Hair follicle dermal papilla cell (primary cell): ENCODE data around the gene ATAT1. TPM values are rescaled to one million over a fixed set of nuclear protein-coding genes. Genes with fewer than 3 reads are reported as not detected.

Experiments
- small RNA-seq: library from RNA; depleted of rRNA; stranded (forward); fragments of <200 nt; gene quantifications from one replicate; pipeline ENCODE3, GENCODE V24; 2012
- total RNA-seq: library from RNA; depleted of rRNA; stranded (reverse); fragments of >200 nt; gene quantifications from 2 replicates; pipeline ENCODE4 v1.2.3, GENCODE V29; 2012

The ATAT1 gene
- 3.2 and 5.1 TPM in 2 replicates for total RNA-seq

GRCh38 chr6:30626484-30627366, at the start of gene ATAT1:
TSS of gene ATAT1 (plus strand) at chr6:30626874.

DNA sequence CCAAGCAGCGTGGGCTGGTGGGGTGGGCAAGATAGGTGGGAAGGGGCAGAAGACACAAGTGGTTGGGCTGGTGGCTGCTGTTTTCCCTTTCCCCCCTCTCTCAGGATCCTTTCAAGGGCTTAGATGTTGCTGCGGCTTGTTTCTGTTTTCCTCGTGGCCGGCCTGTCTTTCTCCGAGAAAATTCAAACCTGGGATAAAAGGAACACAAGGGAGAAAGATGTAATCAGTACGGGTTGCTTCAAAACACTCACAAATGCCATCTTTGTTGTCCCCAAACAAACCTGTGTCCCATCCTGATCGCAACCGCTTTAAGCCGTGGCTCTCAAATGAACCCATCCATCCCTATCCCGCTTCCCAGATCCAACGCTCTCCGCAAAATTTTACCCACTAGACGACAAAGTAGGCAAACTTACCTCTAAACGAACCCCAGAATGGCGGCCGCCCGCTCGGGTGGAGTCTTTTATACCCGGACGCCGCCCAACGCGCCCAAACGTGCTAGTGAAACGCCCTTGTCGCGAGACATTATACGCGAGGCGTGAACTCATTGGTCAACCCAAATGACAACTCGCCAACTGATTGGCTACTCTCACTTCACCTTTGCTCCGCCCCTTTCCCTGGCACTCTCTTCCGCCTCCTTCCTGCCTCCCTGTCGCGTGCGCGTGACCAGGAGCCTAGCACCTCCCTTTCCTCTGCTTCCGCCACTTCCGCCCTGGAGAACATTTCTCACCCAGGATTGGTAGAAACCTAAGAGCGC, 9.7 kb upstream of the ATAT1 start, which contains the start of gene PPP1R10:
TSS of gene PPP1R10 (minus strand) at position 433 of the 754 bp plus-strand sequence. CDS start 7,299 bp downstream, outside the sequence.

GRCh38 chr6:30617565-30618269, 9.0 kb upstream of the ATAT1 start, which contains the start of gene MRPS18B:
TSS of gene MRPS18B (plus strand) at chr6:30617840. CDS start at chr6:30617866, 26 bp downstream.

DNA sequence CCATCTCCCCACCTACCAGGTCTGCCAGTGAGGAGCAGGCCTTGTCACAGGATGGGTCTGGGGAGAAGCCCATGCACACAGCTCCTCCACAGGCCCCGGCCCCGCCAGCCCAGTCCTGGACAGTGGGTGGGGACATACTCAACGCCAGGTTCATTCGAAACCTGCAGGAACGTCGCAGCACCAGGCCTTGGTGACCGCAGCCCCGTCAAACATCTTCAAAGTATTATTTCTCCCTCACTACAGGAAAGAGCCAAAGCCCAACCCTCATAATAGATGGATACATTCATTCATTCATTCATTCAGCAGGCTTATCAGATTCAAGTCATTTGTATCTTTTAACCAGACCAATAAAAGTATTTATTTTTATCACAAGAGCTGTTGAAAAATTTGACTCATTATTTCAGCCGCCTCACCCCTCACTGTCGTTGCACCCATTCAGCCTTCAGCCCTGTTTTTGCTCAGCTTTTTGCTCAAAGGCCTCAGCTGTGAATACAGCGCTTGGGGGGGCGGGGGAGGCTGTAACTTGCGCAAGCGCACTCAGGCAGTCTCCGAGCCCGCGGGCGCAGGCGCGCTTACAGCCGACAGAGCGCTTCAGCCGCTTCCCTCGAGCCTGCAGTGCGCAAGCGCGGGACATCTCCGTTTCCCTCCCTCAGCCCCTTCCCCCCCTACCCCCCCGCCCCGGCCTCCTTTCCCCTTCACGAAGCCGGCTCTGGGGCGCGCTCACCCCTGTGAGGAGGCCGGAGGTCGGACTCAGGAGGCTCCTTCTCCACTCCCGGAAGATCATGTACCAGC, 20.0 kb downstream of the ATAT1 start, which contains the start of gene C6orf136:
TSS of gene C6orf136 (plus strand) at position 684 of the 792 bp plus-strand sequence. CDS start at position 783, 99 bp downstream.

GRCh38 chr6:30672445-30673253, 46.0 kb downstream of the ATAT1 start, which contains the start of gene DHX16:
TSS of gene DHX16 (minus strand) at chr6:30673006. CDS start at chr6:30672841, 165 bp downstream.

GRCh38 chr6:30686009-30686907, 59.6 kb downstream of the ATAT1 start, which contains the start of gene PPP1R18:
TSS of gene PPP1R18 (minus strand) at chr6:30686645. CDS start at chr6:30686018, 627 bp downstream.

DNA sequence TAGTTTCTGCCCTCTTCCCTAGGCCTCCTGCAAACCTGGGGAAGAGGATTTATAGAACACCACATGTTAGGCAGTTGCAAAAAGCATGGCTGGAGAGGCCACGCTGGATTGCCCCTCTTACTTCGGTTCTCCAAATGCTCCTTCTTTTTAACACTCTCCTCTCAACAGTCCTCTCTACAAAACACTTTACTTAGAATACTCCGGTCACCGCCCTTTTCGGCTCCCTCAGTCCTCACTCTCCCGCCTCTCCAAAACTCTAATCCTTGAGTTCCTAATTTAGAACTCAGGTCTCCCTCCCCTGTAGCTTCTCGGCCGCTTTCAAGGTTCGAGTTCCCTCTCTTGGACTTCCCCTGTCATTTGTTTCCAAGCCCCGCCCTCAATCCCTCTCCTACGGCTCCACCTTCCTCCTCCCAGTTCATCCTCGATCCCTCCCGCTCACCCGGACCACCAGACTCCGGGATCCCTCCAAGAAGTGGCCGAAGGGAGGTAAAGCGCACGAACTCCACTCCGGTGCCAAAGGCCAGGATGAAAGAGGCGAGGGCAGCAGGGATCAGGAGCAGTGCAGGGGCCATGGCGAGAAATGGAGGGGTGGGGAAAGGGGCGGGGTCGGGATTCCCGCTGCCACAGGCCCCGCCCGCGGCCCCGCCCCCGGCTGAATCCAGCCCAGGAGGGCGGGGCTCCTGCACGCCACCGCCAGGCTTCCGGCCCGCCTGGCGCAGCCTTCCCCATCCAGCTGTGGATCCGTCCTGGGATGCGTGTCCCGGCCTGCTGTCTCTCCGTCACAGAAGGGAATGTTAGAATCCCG, 63.9 kb downstream of the ATAT1 start, which contains the start of gene NRM:
TSS of gene NRM (minus strand) at position 582 of the 805 bp plus-strand sequence. CDS start at position 572, 10 bp downstream.

Small RNAs within 50 kb of the gene (small RNA-seq; reads per million reads assigned to genes)
- gene MIR877 = not detected

Other genes with a start within 250 kb of the ATAT1 start
- 272 and 292 TPM in 2 replicates for gene HLA-E, start 137.4 kb upstream of the ATAT1 start, total RNA-seq
- 48.4 and 59.3 TPM in 2 replicates for gene GNL1, start 70.4 kb upstream of the ATAT1 start, total RNA-seq
- gene PRR3, start 69.6 kb upstream of the ATAT1 start, total RNA-seq = 7.2 and 8.8 TPM in 2 replicates
- gene ABCF1, start 55.4 kb upstream of the ATAT1 start, total RNA-seq = 42.2 and 46.0 TPM in 2 replicates
- 26.8 and 34.5 TPM in 2 replicates for gene PPP1R10, start 9.6 kb upstream of the ATAT1 start, total RNA-seq
- 70.2 and 80.8 TPM in 2 replicates for gene MRPS18B, start 9.0 kb upstream of the ATAT1 start, total RNA-seq
- gene C6orf136, start 20.3 kb downstream of the ATAT1 start, total RNA-seq = 3.3 and 4.2 TPM in 2 replicates
- 26.4 and 29.7 TPM in 2 replicates for gene DHX16, start 46.1 kb downstream of the ATAT1 start, total RNA-seq
- 95.6 and 113 TPM in 2 replicates for gene PPP1R18, start 59.8 kb downstream of the ATAT1 start, total RNA-seq
- gene NRM, start 64.1 kb downstream of the ATAT1 start, total RNA-seq = 2.9 and 5.1 TPM in 2 replicates
- 6.5 and 8.5 TPM in 2 replicates for gene MDC1, start 90.4 kb downstream of the ATAT1 start, total RNA-seq
- 662 and 771 TPM in 2 replicates for gene TUBB, start 93.5 kb downstream of the ATAT1 start, total RNA-seq
- 125 and 132 TPM in 2 replicates for gene FLOT1, start 115.8 kb downstream of the ATAT1 start, total RNA-seq
- gene IER3, start 117.7 kb downstream of the ATAT1 start, total RNA-seq = 50.6 and 67.5 TPM in 2 replicates